Kidney (tissue), 14 donors: ENCODE measurements around the gene SENP2. TPM values are rescaled to one million over a fixed set of nuclear protein-coding genes. Genes with fewer than 3 reads are reported as not detected.

Experiments
- DNase-seq, 5 donors: peaks; one replicate each; pipeline ENCODE4 v3.0.0-alpha.2; 2013 to 2020
- FAIRE-seq: peaks from 2 replicates; lab custom pipeline; 2012; peaks lifted over from hg19 to GRCh38; lab: Jason Lieb, UNC
- H3K27ac ChIP-seq, 2 donors: one replicate each; pipeline ENCODE4 v1.7.0; 2013; ENCODE audit warnings: low read depth in 2 of 2, low read length in 2 of 2, inconsistent platforms in 1 of 2
- H3K27me3 ChIP-seq: one replicate; pipeline ENCODE4 v1.7.1; 2013; ENCODE audit warnings: low read length, inconsistent platforms; ENCODE audit not compliant: control insufficient read depth, insufficient read depth
- H3K36me3 ChIP-seq, 3 donors: one replicate each; pipeline versions ENCODE4 v1.7.0 to v1.7.1; 2013; ENCODE audit warnings: low read length in 3 of 3, control low read depth in 1 of 3, inconsistent platforms in 1 of 3; ENCODE audit not compliant: insufficient read depth in 3 of 3, control insufficient read depth in 2 of 3
- H3K4me1 ChIP-seq, 3 donors: one replicate each; pipeline versions ENCODE4 v1.7.0 to v1.7.1; 2013; ENCODE audit warnings: low read length in 3 of 3, inconsistent platforms in 1 of 3, low read depth in 1 of 3; ENCODE audit not compliant: control insufficient read depth in 2 of 3, insufficient read depth in 2 of 3
- H3K4me3 ChIP-seq, 3 donors: one replicate each; pipeline versions ENCODE4 v1.7.0 to v1.8.1; 2013; ENCODE audit warnings: low read length in 3 of 3, control low read depth in 1 of 3, inconsistent platforms in 1 of 3
- H3K9ac ChIP-seq, 3 donors: one replicate each; pipeline versions ENCODE4 v1.7.0 to v1.7.1; 2013; ENCODE audit warnings: low read length in 3 of 3, control low read depth in 1 of 3, inconsistent platforms in 1 of 3
- H3K9me3 ChIP-seq, 3 donors: one replicate each; pipeline versions ENCODE4 v1.7.0 to v1.7.1; 2013; ENCODE audit warnings: low read length in 3 of 3, control low read depth in 1 of 3, inconsistent platforms in 1 of 3; ENCODE audit not compliant: control insufficient read depth in 2 of 3, insufficient read depth in 1 of 3
- intact Hi-C: fragments of 100-400 bp; cut with DNase I; formaldehyde crosslinking; loops from one replicate; pipeline ENCODE4 v1.11.1; 2022
- polyA plus RNA-seq: library from polyadenylated mRNA; stranded (reverse); fragments of 350-450 nt; fragmentation: Illumina TruSeq; extraction: RNeasy Lipid Tissue Mini Kit (QIAGEN cat#74804); gene quantifications from one replicate; pipeline ENCODE4 v1.2.3, GENCODE V29; 2014; ENCODE audit warnings: low read depth, low replicate concordance; ENCODE audit not compliant: insufficient read depth
- total RNA-seq: library from RNA; stranded (reverse); fragmentation: NEBNext Ultra II Directional; extraction: Animal tissue kit (Norgen Biotek cat#: 25700); gene quantifications from one replicate; pipeline ENCODE4 v1.2.1, GENCODE V29; 2021
- TF ChIP-seq, protein P1 (sequence below): IDR thresholded peaks from 3 replicates; pipeline ENCODE4 v1.5.1; 2012; ENCODE audit warnings: mild to moderate bottlenecking, moderate library complexity, borderline replicate concordance; ENCODE audit not compliant: insufficient read depth; ENCODE audit errors: extremely low read depth
- donor health status: control.
- donor health status: control.
- donor health status: control.
- donor health status: control.
- donor health status: control.
- donor health status: DM: yes; HTN: yes; CAD: no.
- donor health status: Normal renal cell carcinoma (clear cell type).

Gene SENP2
- total and polyA plus RNA-seq, 2 donors from 2014 or later, result 10.8 to 29.6 TPM

DNA sequence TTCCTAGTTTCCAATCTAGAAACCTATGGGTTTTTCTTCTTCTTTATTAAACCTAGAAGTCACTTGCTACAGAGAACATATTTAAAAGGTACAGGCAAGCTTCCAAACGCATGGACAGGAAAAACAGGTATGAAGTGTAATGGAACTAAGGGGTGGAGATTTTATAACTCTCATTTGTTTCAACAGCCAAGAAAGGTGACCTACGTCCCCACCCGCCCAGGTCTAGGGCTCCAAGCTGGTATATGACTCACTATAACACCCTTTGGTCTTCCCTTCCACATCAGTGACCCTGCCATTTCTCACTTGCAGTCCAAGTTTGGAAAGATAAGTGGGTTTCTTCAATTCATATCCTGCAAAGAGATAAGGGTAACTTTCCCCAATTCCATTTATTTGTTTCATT lies 27.7 kb upstream of the SENP2 start:
- Histone ChIP-seq H3K36me3 (no peaks in the 10 kb centered on the region), H3K9ac (no peak overlapping the region), H3K4me3 (no peak overlapping the region), H3K9me3 (no peaks in the 10 kb centered on the region), H3K27me3 (no peaks in the 10 kb centered on the region), H3K27ac (peak overlapping the region; percentile 75 to 80), H3K4me1 (peaks cover 0 to 9% (median 7%) of the 10 kb centered on the region in 3 donors)
- DNase-seq, result peak in 2 of 5 donors; percentile 46 to 84
- intact Hi-C loops, result no loop called here
- FAIRE-seq, result no peak
- TF ChIP-seq, protein P1, sequence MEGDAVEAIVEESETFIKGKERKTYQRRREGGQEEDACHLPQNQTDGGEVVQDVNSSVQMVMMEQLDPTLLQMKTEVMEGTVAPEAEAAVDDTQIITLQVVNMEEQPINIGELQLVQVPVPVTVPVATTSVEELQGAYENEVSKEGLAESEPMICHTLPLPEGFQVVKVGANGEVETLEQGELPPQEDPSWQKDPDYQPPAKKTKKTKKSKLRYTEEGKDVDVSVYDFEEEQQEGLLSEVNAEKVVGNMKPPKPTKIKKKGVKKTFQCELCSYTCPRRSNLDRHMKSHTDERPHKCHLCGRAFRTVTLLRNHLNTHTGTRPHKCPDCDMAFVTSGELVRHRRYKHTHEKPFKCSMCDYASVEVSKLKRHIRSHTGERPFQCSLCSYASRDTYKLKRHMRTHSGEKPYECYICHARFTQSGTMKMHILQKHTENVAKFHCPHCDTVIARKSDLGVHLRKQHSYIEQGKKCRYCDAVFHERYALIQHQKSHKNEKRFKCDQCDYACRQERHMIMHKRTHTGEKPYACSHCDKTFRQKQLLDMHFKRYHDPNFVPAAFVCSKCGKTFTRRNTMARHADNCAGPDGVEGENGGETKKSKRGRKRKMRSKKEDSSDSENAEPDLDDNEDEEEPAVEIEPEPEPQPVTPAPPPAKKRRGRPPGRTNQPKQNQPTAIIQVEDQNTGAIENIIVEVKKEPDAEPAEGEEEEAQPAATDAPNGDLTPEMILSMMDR, result no peak

DNA sequence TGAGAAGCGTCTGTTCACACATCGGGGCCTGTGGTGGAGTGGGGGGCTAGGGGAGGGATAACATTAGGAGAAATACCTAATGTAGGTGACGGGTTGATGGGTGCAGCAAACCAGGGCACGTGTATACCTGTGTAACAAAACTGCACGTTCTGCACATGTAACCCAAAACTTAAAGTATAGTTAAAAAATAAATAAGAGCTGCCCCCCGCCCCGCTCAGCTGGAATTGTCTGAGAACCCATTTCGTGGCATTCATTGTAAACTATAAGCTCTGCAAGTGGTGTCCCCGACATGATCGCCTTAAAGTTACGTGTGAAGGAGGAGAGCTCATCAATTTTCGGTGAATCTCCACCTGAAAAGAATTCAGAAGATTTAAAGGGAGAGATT lies 26.4 kb upstream of the SENP2 start:
- no peak overlapping the region for H3K4me3 ChIP-seq
- no peaks in the 10 kb centered on the region for H3K36me3 ChIP-seq
- H3K4me1 ChIP-seq, result peaks cover 0 to 9% (median 7%) of the 10 kb centered on the region in 3 donors
- TF ChIP-seq, protein P1, result no peak
- no peak overlapping the region for H3K27ac ChIP-seq
- DNase-seq, result no peak
- H3K9me3 ChIP-seq, result no peaks in the 10 kb centered on the region
- FAIRE-seq, result no peak
- no peak overlapping the region for H3K9ac ChIP-seq
- intact Hi-C loops, result no loop called here
- no peaks in the 10 kb centered on the region for H3K27me3 ChIP-seq

DNA sequence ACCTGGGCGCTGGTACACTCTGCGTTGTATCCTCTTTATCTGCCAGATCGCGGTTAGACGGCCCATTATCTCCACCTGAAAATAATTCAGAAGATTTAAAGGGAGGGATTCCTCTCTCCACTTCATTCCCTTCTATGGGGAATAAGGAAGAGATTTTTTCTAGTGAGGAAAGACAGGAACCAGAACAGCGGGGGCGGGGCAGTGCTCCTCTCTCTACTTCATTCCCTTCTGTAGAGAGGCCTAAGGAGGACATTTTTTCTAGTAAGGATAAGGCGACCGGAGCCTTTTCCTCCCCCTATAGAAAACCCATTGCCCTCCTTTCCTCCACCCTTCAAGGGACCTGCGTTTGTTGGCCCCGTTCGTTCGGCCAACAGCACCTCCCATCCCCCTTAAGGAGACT lies 25.4 kb upstream of the SENP2 start:
- no peaks in the 10 kb centered on the region for H3K9me3 ChIP-seq
- TF ChIP-seq, protein P1, result no peak
- H3K36me3 ChIP-seq, result no peaks in the 10 kb centered on the region
- intact Hi-C loops, result no loop called here
- no peak overlapping the region for H3K4me3 ChIP-seq
- FAIRE-seq (no peak), DNase-seq (no peak)
- H3K27me3 ChIP-seq, result no peaks in the 10 kb centered on the region
- peaks cover 0 to 8% (median 7%) of the 10 kb centered on the region in 3 donors for H3K4me1 ChIP-seq
- no peak overlapping the region for H3K9ac ChIP-seq
- no peak overlapping the region for H3K27ac ChIP-seq

DNA sequence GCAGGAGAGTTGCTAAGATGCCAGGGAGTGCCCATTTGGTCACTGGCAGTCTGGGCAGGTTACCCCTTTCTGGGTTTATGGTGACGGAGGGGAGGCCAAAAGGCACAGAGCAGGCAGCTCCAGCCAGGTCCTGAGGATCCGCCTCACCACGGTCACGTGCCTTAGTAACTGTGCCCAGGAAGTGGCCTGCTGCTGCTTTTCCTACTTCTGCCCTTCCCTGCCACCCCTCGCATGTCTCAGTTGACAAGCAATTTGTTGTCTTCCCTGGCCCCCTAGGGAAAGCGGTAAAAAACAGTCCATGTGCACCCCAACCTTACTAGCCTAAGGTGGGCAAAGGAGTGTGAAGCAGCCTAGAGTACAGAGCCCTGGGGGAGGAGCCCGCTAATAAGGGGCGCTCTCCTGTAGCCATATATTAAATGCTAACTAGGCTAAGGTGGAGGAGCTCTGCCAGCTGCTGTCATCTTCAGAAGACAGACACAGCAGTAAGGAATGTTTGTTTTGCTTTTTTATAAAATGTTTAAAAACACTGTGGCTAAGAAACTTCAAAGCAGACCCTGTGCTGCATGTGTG lies 24.6 kb upstream of the SENP2 start:
- TF ChIP-seq, protein P1, result no peak
- H3K27ac ChIP-seq, result peak overlapping the region in 1 of 2 donors; percentile 4
- no peak for FAIRE-seq
- H3K9ac ChIP-seq, result no peak overlapping the region
- H3K4me3 ChIP-seq, result no peak overlapping the region
- H3K36me3 ChIP-seq, result no peaks in the 10 kb centered on the region
- DNase-seq, result peak in 4 of 5 donors; percentile 31 to 82 (median 50)
- intact Hi-C loops, result no loop called here
- H3K27me3 ChIP-seq, result no peaks in the 10 kb centered on the region
- peaks cover 0 to 8% (median 7%) of the 10 kb centered on the region in 3 donors for H3K4me1 ChIP-seq
- no peaks in the 10 kb centered on the region for H3K9me3 ChIP-seq
